H1 (cell line): ENCODE measurements around the gene HIVEP3. TPM values are rescaled to one million over a fixed set of nuclear protein-coding genes. Genes with fewer than 3 reads are reported as not detected.

Source experiments
- BACH1 ChIP-seq: IDR thresholded peaks from 2 replicates; pipeline ENCODE4 v1.6.1; 2012; ENCODE audit warnings: low read length, improper control_type of control experiment
- GABPA ChIP-seq: IDR thresholded peaks from 2 replicates; pipeline ENCODE4 v1.6.1; 2011; ENCODE audit warnings: mild to moderate bottlenecking, low read length, moderate library complexity, borderline replicate concordance; ENCODE audit not compliant: insufficient read depth
- JUN ChIP-seq: IDR thresholded peaks from 2 replicates; pipeline ENCODE4 v1.6.1; 2011; ENCODE audit warnings: low read depth, mild to moderate bottlenecking, improper control_type of control experiment, low read length
- POU5F1 ChIP-seq: IDR thresholded peaks from 2 replicates; pipeline ENCODE4 v1.6.1; 2011; ENCODE audit warnings: low read depth, mild to moderate bottlenecking, low read length, moderate library complexity
- RNF2 ChIP-seq: fragments of 200-900, 300-1000 bp; sonication (generic); IDR thresholded peaks from 2 replicates; pipeline ENCODE4 v1.7.1; 2016; ENCODE audit warnings: borderline replicate concordance, low read depth, mild to moderate bottlenecking, antibody characterized with exemption, low read length; ENCODE audit not compliant: poor library complexity, severe bottlenecking; ENCODE audit errors: missing control alignments
- SAP30 ChIP-seq: fragments of 300-600 bp; sonication (generic); IDR thresholded peaks from 2 replicates; pipeline ENCODE4 v1.7.1; 2012; ENCODE audit warnings: low read length, moderate library complexity, mild to moderate bottlenecking, inconsistent platforms; ENCODE audit not compliant: insufficient read depth, insufficient replicate concordance
- TEAD4 ChIP-seq: IDR thresholded peaks from 2 replicates; pipeline ENCODE4 v1.6.1; 2012; ENCODE audit warnings: low read depth, low read length, inconsistent platforms, mixed read lengths
- polyA plus RNA-seq, 7 experiments: library from polyadenylated mRNA; depleted of rRNA in 3 of 7; stranded (reverse) in 5 of 7; unstranded in 2 of 7; fragments of >200 nt in 5 of 7; fragments of 200-250 nt in 2 of 7; gene quantifications; 1 replicate in 5 of 7; 2 replicates in 1 of 7; 4 replicates in 1 of 7; pipeline versions ENCODE4 v1.2.1 to v1.2.3, GENCODE V29; 2011 to 2013; ENCODE audit warnings: missing spikeins in 2 of 7, mixed read lengths in 2 of 7
- total RNA-seq: library from RNA; stranded (reverse); fragmentation: NEBNext Ultra II Directional; extraction: Animal tissue kit (Norgen Biotek cat#: 25700); gene quantifications from 2 replicates; pipeline ENCODE4 v1.2.1, GENCODE V29; 2021
- TF ChIP-seq, protein P1 (sequence below): fragments of 300-600 bp; sonication (generic); IDR thresholded peaks from 2 replicates; pipeline ENCODE4 v1.7.1; 2012; ENCODE audit warnings: low read length, moderate library complexity, mild to moderate bottlenecking, inconsistent platforms; ENCODE audit not compliant: insufficient replicate concordance

Gene HIVEP3
- total and polyA plus RNA-seq, 2 of the 8 experiments (the other 6 are each of a cell fraction or from before 2014, with no cell fraction given), result 0.24 to 0.69 TPM

DNA sequence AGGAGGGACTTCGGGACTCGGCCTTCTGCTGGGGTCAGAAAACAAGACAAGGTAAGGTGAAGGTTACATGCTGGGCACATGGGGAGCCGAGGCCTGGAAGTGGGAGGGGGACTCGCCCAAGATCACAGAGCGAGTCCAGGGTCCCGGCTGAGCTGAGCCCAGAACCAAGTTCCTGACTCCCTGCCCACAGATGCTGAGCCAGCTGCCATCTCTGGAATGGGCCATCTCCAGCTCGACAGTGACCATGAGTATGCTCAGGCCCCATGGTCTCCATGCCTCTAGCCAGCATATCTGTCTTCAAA lies 407.5 kb downstream of the HIVEP3 start (continued):
- TF ChIP-seq, protein P1, sequence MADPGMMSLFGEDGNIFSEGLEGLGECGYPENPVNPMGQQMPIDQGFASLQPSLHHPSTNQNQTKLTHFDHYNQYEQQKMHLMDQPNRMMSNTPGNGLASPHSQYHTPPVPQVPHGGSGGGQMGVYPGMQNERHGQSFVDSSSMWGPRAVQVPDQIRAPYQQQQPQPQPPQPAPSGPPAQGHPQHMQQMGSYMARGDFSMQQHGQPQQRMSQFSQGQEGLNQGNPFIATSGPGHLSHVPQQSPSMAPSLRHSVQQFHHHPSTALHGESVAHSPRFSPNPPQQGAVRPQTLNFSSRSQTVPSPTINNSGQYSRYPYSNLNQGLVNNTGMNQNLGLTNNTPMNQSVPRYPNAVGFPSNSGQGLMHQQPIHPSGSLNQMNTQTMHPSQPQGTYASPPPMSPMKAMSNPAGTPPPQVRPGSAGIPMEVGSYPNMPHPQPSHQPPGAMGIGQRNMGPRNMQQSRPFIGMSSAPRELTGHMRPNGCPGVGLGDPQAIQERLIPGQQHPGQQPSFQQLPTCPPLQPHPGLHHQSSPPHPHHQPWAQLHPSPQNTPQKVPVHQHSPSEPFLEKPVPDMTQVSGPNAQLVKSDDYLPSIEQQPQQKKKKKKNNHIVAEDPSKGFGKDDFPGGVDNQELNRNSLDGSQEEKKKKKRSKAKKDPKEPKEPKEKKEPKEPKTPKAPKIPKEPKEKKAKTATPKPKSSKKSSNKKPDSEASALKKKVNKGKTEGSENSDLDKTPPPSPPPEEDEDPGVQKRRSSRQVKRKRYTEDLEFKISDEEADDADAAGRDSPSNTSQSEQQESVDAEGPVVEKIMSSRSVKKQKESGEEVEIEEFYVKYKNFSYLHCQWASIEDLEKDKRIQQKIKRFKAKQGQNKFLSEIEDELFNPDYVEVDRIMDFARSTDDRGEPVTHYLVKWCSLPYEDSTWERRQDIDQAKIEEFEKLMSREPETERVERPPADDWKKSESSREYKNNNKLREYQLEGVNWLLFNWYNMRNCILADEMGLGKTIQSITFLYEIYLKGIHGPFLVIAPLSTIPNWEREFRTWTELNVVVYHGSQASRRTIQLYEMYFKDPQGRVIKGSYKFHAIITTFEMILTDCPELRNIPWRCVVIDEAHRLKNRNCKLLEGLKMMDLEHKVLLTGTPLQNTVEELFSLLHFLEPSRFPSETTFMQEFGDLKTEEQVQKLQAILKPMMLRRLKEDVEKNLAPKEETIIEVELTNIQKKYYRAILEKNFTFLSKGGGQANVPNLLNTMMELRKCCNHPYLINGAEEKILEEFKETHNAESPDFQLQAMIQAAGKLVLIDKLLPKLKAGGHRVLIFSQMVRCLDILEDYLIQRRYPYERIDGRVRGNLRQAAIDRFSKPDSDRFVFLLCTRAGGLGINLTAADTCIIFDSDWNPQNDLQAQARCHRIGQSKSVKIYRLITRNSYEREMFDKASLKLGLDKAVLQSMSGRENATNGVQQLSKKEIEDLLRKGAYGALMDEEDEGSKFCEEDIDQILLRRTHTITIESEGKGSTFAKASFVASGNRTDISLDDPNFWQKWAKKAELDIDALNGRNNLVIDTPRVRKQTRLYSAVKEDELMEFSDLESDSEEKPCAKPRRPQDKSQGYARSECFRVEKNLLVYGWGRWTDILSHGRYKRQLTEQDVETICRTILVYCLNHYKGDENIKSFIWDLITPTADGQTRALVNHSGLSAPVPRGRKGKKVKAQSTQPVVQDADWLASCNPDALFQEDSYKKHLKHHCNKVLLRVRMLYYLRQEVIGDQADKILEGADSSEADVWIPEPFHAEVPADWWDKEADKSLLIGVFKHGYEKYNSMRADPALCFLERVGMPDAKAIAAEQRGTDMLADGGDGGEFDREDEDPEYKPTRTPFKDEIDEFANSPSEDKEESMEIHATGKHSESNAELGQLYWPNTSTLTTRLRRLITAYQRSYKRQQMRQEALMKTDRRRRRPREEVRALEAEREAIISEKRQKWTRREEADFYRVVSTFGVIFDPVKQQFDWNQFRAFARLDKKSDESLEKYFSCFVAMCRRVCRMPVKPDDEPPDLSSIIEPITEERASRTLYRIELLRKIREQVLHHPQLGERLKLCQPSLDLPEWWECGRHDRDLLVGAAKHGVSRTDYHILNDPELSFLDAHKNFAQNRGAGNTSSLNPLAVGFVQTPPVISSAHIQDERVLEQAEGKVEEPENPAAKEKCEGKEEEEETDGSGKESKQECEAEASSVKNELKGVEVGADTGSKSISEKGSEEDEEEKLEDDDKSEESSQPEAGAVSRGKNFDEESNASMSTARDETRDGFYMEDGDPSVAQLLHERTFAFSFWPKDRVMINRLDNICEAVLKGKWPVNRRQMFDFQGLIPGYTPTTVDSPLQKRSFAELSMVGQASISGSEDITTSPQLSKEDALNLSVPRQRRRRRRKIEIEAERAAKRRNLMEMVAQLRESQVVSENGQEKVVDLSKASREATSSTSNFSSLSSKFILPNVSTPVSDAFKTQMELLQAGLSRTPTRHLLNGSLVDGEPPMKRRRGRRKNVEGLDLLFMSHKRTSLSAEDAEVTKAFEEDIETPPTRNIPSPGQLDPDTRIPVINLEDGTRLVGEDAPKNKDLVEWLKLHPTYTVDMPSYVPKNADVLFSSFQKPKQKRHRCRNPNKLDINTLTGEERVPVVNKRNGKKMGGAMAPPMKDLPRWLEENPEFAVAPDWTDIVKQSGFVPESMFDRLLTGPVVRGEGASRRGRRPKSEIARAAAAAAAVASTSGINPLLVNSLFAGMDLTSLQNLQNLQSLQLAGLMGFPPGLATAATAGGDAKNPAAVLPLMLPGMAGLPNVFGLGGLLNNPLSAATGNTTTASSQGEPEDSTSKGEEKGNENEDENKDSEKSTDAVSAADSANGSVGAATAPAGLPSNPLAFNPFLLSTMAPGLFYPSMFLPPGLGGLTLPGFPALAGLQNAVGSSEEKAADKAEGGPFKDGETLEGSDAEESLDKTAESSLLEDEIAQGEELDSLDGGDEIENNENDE, result no peak
- TF ChIP-seq GABPA, result no peak
- no peak for TF ChIP-seq POU5F1
- no peak for TF ChIP-seq BACH1
- no peak for TF ChIP-seq TEAD4
- TF ChIP-seq JUN, result no peak
- TF ChIP-seq RNF2, result no peak
- no peak for TF ChIP-seq SAP30
